Middle frontal gyrus (tissue), 1 donor: ENCODE data around the gene IQGAP2.
"Not testable (repeated sequence)": the region's sequence is repeated elsewhere in the genome, so short reads cannot be mapped to it uniquely, and the experiment has no call there.

Experiments used
- DNase-seq: peaks from one replicate; pipeline ENCODE4 v3.0.0-alpha.2; 2015; ENCODE audit warnings: low spot score; ENCODE audit errors: extremely low spot score

Gene IQGAP2

DNA sequence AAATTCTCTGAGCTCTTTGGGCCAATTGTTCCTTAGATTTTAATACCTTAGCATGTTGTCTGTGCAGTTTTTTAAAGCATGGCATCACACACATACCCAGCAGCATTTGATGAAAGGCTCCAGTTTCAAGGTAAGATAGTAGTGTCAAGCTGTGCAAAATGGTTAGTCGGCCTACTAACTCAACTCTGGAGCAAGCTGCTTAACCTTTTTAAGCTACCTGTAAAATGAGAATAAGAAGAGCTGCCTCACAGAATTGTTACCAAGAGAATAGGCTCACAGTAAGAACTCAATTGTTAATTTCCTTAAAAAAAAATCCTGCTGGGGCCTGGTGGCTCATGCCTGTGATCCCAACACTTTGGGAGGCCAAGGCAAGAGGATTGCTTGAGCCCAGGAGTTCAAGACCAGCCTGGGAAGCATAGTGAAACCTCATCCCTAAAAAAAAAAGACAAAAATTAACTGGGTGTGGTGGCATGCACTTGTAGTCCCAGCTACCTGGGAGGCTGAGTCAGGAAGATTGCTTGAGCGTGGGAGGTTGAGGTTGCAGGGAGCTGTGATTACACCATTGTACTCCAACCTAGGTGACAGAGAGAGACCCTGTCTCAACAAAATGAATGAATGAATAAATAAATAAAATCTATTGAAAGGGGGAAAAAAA, 96.5 kb downstream of the IQGAP2 start:
- DNase-seq, result no peak

- no peak for DNase-seq
Measured at GRCh38 chr5:76500633-76501393, 97.7 kb downstream of the IQGAP2 start.

GRCh38 chr5:76503929-76504328, 100.8 kb downstream of the IQGAP2 start:
- DNase-seq, result no peak

- DNase-seq, result no peak
Measured at GRCh38 chr5:76504901-76505564, 101.9 kb downstream of the IQGAP2 start.

GRCh38 chr5:76513476-76513875, 110.4 kb downstream of the IQGAP2 start:
- no peak for DNase-seq

GRCh38 chr5:76514292-76514691, 111.2 kb downstream of the IQGAP2 start:
- DNase-seq, result no peak

- no peak for DNase-seq
Measured at GRCh38 chr5:76514713-76515112, 111.6 kb downstream of the IQGAP2 start.

DNA sequence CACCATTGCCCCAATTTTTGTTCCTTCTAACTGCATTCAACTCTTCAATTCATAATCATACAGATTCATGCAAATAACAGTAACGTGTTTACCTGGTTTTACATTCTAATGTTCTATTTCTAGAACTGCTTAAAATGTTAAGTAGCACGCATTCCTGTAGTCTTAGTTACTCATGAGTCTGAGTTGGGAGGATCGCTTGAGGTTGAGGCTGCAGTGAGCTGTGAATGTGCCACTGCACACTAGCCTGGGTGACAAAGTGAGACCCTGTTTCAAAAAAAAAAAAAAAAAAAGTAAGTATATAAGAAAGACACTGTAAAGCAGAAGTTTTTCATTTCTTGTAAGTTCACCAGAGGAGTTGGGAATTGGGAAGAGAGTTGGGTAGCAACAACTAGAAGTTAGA, 114.2 kb downstream of the IQGAP2 start:
- DNase-seq, result no peak

GRCh38 chr5:76518246-76518645, 115.2 kb downstream of the IQGAP2 start:
- not testable (repeated sequence) for DNase-seq

DNA sequence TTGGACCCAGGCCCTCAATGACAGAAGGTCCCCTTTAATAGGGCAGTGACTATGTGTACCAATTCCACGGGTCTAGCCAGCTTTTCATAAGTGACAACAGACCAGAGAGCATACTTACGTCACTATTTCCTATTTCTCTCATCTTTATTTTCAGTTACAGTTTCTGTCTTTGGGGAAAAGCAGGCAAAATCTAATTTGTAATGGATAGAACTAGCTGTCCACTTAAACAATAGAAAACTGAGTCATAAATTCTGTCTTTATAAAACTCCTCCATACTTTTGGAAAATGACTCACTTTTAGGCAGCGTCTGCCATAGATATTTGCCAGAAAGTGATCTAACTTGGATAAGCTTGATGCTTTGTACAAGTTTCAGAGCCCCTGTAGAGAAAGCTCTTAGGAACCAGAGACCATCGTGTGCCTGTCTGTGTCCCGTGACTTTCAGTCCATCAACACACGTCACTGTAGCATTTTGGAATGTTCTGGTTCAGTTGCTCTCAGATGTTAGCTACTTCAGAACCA, 118.2 kb downstream of the IQGAP2 start:
- DNase-seq, result no peak

DNA sequence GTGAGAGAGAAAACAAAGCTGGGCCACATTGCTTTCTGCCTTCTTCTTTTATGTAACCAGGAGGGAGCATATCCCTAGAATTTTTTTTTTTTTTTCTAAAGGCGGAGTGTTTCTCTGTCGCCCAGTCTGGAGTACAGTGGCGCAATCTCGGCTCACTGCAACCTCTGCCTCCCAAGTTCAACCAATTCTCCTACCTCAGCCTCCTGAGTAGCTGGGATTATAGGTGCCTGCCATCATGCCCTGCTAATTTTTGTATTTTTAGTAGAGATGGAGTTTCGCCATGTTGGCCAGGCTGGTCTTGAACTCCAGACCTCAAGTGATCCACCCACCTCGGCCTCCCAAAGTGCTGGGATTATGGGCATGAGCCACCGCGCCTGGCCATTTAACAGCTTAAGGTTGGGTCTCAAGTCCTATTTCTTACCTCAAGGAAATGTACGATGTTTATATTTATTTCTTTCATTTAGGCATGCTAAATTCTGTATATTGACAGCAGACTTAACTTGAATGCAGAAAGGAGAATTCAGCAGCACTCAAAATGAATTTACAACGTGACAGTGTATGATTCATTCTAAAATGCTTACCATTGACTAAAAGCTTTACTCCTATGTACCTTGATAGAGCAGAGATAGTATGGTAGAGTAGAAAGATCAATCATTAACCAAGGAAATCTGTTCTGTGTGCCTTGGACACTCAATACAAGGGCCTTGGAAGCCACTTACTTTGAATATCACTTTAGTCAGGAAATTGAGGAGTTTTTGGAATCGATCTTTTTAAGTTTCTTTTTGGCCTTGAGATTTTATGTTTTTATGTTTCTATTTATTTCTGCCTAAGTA, 119.2 kb downstream of the IQGAP2 start:
- no peak for DNase-seq

- DNase-seq, result no peak
Measured at GRCh38 chr5:76524101-76524835, 121.2 kb downstream of the IQGAP2 start.

- DNase-seq, result no peak
Measured at GRCh38 chr5:76524868-76525267, 121.8 kb downstream of the IQGAP2 start.

GRCh38 chr5:76525956-76526355, 122.9 kb downstream of the IQGAP2 start:
- DNase-seq, result no peak

- no peak for DNase-seq
Measured at GRCh38 chr5:76526950-76527583, 124.0 kb downstream of the IQGAP2 start.

GRCh38 chr5:76527685-76528161, 124.6 kb downstream of the IQGAP2 start:
- no peak for DNase-seq

- DNase-seq, result no peak
Measured at GRCh38 chr5:76528547-76529331, 125.7 kb downstream of the IQGAP2 start.

DNA sequence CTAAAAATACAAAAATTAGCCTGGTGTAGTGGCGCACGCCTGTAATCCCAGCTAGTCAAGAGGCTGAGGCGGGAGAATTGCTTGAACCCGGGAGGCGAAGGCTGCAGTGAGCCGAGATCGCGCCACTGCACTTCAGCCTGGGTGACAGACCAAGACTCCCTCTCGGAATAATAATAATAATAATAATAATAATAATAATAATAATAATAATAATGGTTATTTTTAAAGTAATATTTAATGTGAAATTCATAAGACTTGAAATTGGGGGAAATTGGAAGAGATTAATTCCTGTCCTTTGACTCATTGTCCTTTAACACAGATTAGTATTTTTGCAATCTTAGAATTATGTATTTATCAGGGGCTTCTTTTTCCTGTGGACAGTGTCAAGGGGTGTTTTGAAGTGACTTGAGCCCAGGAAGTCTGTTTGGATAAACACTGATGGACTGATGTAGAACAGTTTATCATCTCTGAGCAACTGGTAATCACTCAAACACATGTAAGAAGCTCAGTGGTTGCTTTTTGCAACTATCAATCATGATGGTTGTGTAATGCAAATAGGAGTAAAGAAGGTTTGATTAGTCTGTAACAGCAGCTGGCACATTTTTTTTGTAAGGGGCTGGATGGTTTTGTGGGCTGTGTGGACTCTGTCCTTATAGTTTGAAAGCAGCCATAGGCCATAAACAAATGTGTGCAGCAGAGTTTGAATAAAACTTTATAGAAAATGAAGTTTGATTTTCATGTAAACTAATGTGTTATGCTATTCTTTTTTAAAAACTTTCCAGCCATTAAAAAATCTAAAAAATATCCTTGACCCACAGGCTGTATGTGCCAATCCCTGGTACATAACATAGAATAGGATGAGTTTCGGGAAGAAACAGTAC, 126.6 kb downstream of the IQGAP2 start:
- DNase-seq, result no peak
